ENCODE data around the gene ZBTB49.

Gene ZBTB49

GRCh38 chr4:4356106-4357041, 66.3 kb downstream of the ZBTB49 start:
- peak; percentile 36 for DNase-seq (ENCODE audit: low spot score)

- no peak for DNase-seq (ENCODE audit: low spot score)
Observed at GRCh38 chr4:4358093-4358854, 68.2 kb downstream of the ZBTB49 start.

- no peak for DNase-seq (ENCODE audit: low spot score)
Observed at GRCh38 chr4:4361883-4362282, 71.8 kb downstream of the ZBTB49 start.

GRCh38 chr4:4362991-4363697, 73.1 kb downstream of the ZBTB49 start:
- DNase-seq (ENCODE audit: low spot score): no peak

- no peak for DNase-seq (ENCODE audit: low spot score)
Observed at GRCh38 chr4:4364061-4364460, 74.0 kb downstream of the ZBTB49 start.

- no peak for DNase-seq (ENCODE audit: low spot score)
Observed at GRCh38 chr4:4364486-4365208, 74.6 kb downstream of the ZBTB49 start.

- DNase-seq (ENCODE audit: low spot score): no peak
Observed at GRCh38 chr4:4368809-4369580, 78.9 kb downstream of the ZBTB49 start.

All from putamen (tissue), 1 donor.